ENCODE measurements around the gene SMG9.

The SMG9 gene

DNA sequence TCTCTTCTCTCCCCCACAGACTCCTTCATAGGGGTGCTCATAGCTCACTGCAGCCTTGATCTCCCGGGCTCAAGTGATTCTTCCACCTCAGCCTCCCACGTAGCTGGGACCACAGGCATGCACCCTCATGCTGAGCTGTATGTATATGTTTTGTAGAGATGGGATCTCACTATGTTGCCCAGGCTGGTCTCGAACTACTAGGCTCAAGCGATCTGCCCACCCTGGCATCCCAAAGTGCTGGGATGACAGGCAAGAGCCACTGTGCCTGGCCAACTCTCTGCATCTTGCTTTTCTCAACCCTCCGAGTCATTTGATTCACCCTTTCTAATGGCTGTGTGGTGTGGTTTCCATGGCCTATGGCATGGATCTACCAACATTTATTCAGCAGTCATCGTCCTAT, 49.0 kb downstream of the SMG9 start:
- Histone ChIP-seq H3K9me3 (ENCODE audit: control insufficient read depth, insufficient read depth, low read depth, low read length) (peaks cover 4% of the 10 kb centered on the region), H3K27ac (ENCODE audit: extremely low read depth, low read depth, low read length) (no peak overlapping the region), H3K4me3 (ENCODE audit: low read depth, low read length) (no peak overlapping the region), H3K36me3 (ENCODE audit: control insufficient read depth in 2 of 2, insufficient read depth in 1 of 2, low read length in 2 of 2) (no peaks in the 10 kb centered on the region; a peak in 1 of 3 replicates), H3K4me1 (ENCODE audit: control insufficient read depth, insufficient read depth, low read length) (peaks cover 12% of the 10 kb centered on the region)
- TF ChIP-seq ZNF48 (tag by site-specific recombination; IDR thresholded peaks at IDR 0.05) = no peak
- peak; percentile 89 for TF ChIP-seq GLIS1 (tag by site-specific recombination; IDR thresholded peaks at IDR 0.05)
- TF ChIP-seq ZNF776 (tag by site-specific recombination; IDR thresholded peaks at IDR 0.05; ENCODE audit: borderline replicate concordance) = no peak
- peak; percentile 86 for TF ChIP-seq ZNF121 (tag by site-specific recombination; IDR thresholded peaks at IDR 0.05)
- TF ChIP-seq GLI4 (tag by site-specific recombination; IDR thresholded peaks at IDR 0.05) = no peak
- no peak for TF ChIP-seq KLF10 (tag by site-specific recombination; IDR thresholded peaks at IDR 0.05)
- TF ChIP-seq ZSCAN16 (tag by site-specific recombination; IDR thresholded peaks at IDR 0.05) = no peak
- ChIA-PET POLR2A (no interaction called here), CTCF (interaction anchor here (0.9 kb wide), 1 partner anchor 130 kb away, joined by 3 read pairs; the partner anchor contains the start of gene PINLYP)

DNA sequence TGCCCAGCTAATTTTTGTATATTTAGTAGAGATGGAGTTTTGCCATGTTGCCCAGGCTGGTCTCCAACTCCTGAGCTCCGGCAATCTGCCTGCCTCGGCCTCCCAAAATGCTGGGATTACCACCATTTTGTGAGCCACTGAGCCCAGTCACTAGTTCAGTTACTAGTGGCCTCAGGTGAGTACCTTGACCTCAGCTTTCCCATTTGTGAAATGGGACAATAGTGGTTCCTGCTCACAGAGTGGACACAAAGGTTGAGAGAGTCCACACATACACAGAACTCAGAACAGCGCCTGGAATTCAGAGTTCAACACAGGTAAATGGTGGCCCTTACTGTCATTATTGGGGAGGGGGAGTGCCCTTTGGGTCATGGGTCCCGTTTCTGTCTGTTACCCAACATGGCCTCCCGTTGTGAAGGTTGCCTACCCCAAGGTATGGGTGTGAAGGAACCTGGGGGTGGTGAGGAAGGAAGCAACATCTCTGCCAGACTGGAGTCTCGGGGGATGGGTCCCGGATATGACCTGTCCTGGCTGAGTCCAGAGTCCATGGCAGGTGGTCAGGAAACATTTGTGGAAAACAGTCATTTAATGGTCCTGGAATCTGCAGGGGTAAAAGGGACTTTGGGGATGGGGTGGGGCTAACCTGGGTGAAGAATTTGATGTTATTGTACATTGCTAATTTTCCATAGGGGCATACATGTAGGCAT, 50.6 kb downstream of the SMG9 start:
- H3K27ac ChIP-seq (ENCODE audit: extremely low read depth, low read depth, low read length) = no peak overlapping the region
- ChIA-PET CTCF (interaction anchor here (0.9 to 2.1 kb wide), 7 partner anchors 17 to 109 kb away, joined by 3 to 8 read pairs (median 4); no protein-coding TSS in a partner anchor), POLR2A (interaction anchor here (0.5 to 1.9 kb wide), 4 partner anchors 13 to 36 kb away, joined by 3 to 9 read pairs (median 4); no protein-coding TSS in a partner anchor)
- H3K36me3 ChIP-seq (ENCODE audit: control insufficient read depth in 2 of 2, insufficient read depth in 1 of 2, low read length in 2 of 2) = no peaks in the 10 kb centered on the region; a peak in 1 of 3 replicates
- peaks cover 12% of the 10 kb centered on the region for H3K4me1 ChIP-seq (ENCODE audit: control insufficient read depth, insufficient read depth, low read length)
- TF ChIP-seq ZNF830 (tag by site-specific recombination; IDR thresholded peaks at IDR 0.05; ENCODE audit: low read depth) (no peak), ZNF140 (tag by site-specific recombination; IDR thresholded peaks at IDR 0.05) (0 out of 2 replicates have a peak, but pooled peaks have one; percentile 2), ZBTB48 (tag by site-specific recombination; IDR thresholded peaks at IDR 0.05) (0 out of 2 replicates have a peak, but pooled peaks have one; percentile 22), GLI2 (tag by site-specific recombination; IDR thresholded peaks at IDR 0.05; ENCODE audit: borderline replicate concordance, low read depth) (no peak)
- no peak overlapping the region for H3K4me3 ChIP-seq (ENCODE audit: low read depth, low read length)
- peaks cover 4% of the 10 kb centered on the region for H3K9me3 ChIP-seq (ENCODE audit: control insufficient read depth, insufficient read depth, low read depth, low read length)

- POLR2A ChIA-PET = interaction anchor here (1.9 kb wide), 1 partner anchor 32 kb away, joined by 5 read pairs; no protein-coding TSS in a partner anchor
- no peaks in the 10 kb centered on the region; a peak in 1 of 3 replicates for H3K36me3 ChIP-seq (ENCODE audit: control insufficient read depth in 2 of 2, insufficient read depth in 1 of 2, low read length in 2 of 2)
- H3K4me3 ChIP-seq (ENCODE audit: low read depth, low read length) = no peak overlapping the region
- H3K27ac ChIP-seq (ENCODE audit: extremely low read depth, low read depth, low read length) = no peak overlapping the region
- H3K9me3 ChIP-seq (ENCODE audit: control insufficient read depth, insufficient read depth, low read depth, low read length) = 0 out of 2 replicates have a peak, but pooled peaks cover 2% of the 10 kb centered on the region
- CTCF ChIA-PET = interaction anchor here (0.6 to 1.0 kb wide), 2 partner anchors 32 to 38 kb away, joined by 4 to 5 read pairs; no protein-coding TSS in a partner anchor
- peaks cover 12% of the 10 kb centered on the region for H3K4me1 ChIP-seq (ENCODE audit: control insufficient read depth, insufficient read depth, low read length)
- TF ChIP-seq FEZF1 (tag by site-specific recombination; IDR thresholded peaks at IDR 0.05) = peak; percentile 58; the same call in 1 of the 2 replicates
- no peak for TF ChIP-seq ZNF768 (tag by site-specific recombination; IDR thresholded peaks at IDR 0.05)
- no peak for TF ChIP-seq ZNF174 (tag by site-specific recombination; IDR thresholded peaks at IDR 0.05)
- TF ChIP-seq, protein P1, sequence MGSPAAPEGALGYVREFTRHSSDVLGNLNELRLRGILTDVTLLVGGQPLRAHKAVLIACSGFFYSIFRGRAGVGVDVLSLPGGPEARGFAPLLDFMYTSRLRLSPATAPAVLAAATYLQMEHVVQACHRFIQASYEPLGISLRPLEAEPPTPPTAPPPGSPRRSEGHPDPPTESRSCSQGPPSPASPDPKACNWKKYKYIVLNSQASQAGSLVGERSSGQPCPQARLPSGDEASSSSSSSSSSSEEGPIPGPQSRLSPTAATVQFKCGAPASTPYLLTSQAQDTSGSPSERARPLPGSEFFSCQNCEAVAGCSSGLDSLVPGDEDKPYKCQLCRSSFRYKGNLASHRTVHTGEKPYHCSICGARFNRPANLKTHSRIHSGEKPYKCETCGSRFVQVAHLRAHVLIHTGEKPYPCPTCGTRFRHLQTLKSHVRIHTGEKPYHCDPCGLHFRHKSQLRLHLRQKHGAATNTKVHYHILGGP (tag by site-specific recombination; IDR thresholded peaks at IDR 0.05) = no peak
- TF ChIP-seq WT1 (tag by site-specific recombination; IDR thresholded peaks at IDR 0.05) = no peak
- no peak for TF ChIP-seq KLF17 (tag by site-specific recombination; IDR thresholded peaks at IDR 0.05)
- no peak for TF ChIP-seq ZNF37A (tag by site-specific recombination; IDR thresholded peaks at IDR 0.05)
- TF ChIP-seq ZNF394 (tag by site-specific recombination; IDR thresholded peaks at IDR 0.05; ENCODE audit: borderline replicate concordance) = no peak
- TF ChIP-seq ZNF248 (tag by site-specific recombination; IDR thresholded peaks at IDR 0.05) = no peak
- TF ChIP-seq ZNF555 (tag by site-specific recombination; conservative IDR thresholded peaks at IDR 0.05) = no peak
- TF ChIP-seq ZBTB7A (tag by site-specific recombination; IDR thresholded peaks at IDR 0.05; ENCODE audit: low read depth) = no peak
- no peak for TF ChIP-seq ZNF843 (tag by site-specific recombination; IDR thresholded peaks at IDR 0.05)
- no peak for TF ChIP-seq ZNF335 (tag by site-specific recombination; conservative IDR thresholded peaks at IDR 0.05)
- no peak; the same call in 1 of the 2 replicates for TF ChIP-seq ZFHX2 (tag by site-specific recombination; conservative IDR thresholded peaks at IDR 0.05)
- peak; percentile 51 for TF ChIP-seq PRDM1 (tag by site-specific recombination; IDR thresholded peaks at IDR 0.05)
- TF ChIP-seq ZNF398 (tag by site-specific recombination; IDR thresholded peaks at IDR 0.05) = no peak
Measured at GRCh38 chr19:43700395-43701000, 54.3 kb downstream of the SMG9 start.
